22Rv1 (cell line): ENCODE measurements around the gene TMEM178B.

Experiments
- ZFX ChIP-seq: fragments of 450-650 bp; IDR thresholded peaks from 2 replicates; pipeline ENCODE4 v1.6.1; 2017; ENCODE audit warnings: antibody characterized with exemption, borderline replicate concordance
- TF ChIP-seq, protein P1 (sequence below): fragments of 450-650 bp; IDR thresholded peaks from 2 replicates; pipeline ENCODE4 v1.5.1; 2017; ENCODE audit warnings: mild to moderate bottlenecking

DNA sequence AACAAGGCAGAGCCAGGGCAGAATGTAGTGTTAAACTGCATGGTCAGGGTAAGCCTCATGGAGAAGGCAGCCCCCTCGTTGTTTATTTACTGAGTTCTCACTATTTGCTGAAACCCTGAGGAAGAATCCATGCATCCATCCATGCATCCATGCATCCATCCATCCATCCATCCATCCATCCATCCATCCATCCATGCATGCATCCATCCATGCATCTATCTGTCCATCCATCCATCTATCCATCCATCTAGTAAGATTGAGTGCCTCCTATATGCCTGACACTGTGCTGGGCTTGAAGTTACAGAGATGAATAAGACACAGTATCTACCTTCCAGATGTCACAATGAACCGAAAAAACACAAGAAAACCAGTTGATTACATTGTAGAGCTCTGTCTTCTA is 275.9 kb downstream of the TMEM178B start:
- TF ChIP-seq, protein P1, sequence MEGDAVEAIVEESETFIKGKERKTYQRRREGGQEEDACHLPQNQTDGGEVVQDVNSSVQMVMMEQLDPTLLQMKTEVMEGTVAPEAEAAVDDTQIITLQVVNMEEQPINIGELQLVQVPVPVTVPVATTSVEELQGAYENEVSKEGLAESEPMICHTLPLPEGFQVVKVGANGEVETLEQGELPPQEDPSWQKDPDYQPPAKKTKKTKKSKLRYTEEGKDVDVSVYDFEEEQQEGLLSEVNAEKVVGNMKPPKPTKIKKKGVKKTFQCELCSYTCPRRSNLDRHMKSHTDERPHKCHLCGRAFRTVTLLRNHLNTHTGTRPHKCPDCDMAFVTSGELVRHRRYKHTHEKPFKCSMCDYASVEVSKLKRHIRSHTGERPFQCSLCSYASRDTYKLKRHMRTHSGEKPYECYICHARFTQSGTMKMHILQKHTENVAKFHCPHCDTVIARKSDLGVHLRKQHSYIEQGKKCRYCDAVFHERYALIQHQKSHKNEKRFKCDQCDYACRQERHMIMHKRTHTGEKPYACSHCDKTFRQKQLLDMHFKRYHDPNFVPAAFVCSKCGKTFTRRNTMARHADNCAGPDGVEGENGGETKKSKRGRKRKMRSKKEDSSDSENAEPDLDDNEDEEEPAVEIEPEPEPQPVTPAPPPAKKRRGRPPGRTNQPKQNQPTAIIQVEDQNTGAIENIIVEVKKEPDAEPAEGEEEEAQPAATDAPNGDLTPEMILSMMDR = no peak
- TF ChIP-seq ZFX = no peak
